Activated naive CD8-positive, alpha-beta T cell treated with anti-CD3 and anti-CD28 coated beads, Interleukin-2, amount 10 ng/mL, durations not matched to agents 7 days and 5 days (primary cell): ENCODE results near the gene ADAMTS12. TPM values are rescaled to one million over a fixed set of nuclear protein-coding genes. Genes with fewer than 3 reads are reported as not detected.

ENCODE experiments used
- ATAC-seq: fragments of 150-1000 bp; cut with Tn5 transposase; one replicate; pipeline ENCODE4 v1.10.0; 2021; ENCODE audit warnings: low read depth, moderate library complexity
- POLR2A ChIA-PET: fragments of 350-600 bp; sonication (Branson Sonifier 250); formaldehyde crosslinking; loops from one replicate; lab custom pipeline; 2021; ENCODE audit warnings: antibody characterized with exemption; lab: Charles Lee
- DNase-seq: peaks from one replicate; pipeline ENCODE4 v3.0.0; 2021
- H3K27ac Mint-ChIP-seq: one replicate; pipeline ENCODE4 v1.8.0; 2022; ENCODE audit warnings: mild to moderate bottlenecking, mixed read lengths
- H3K27me3 Mint-ChIP-seq: one replicate; pipeline ENCODE4 v1.8.0; 2022; ENCODE audit warnings: mild to moderate bottlenecking, moderate library complexity, mixed read lengths
- H3K36me3 Mint-ChIP-seq: one replicate; pipeline ENCODE4 v1.8.0; 2021; ENCODE audit warnings: mild to moderate bottlenecking, mixed read lengths
- H3K4me1 Mint-ChIP-seq: one replicate; pipeline ENCODE4 v1.8.0; 2021; ENCODE audit warnings: mixed read lengths
- H3K4me3 Mint-ChIP-seq: one replicate; pipeline ENCODE4 v1.8.0; 2022; ENCODE audit warnings: mild to moderate bottlenecking, moderate library complexity, mixed read lengths
- H3K9me3 Mint-ChIP-seq: one replicate; pipeline ENCODE4 v1.8.0; 2021; ENCODE audit warnings: mixed read lengths
- total RNA-seq, 2 experiments: library from RNA; stranded (reverse); gene quantifications; one replicate each; pipeline ENCODE4 v1.2.3, GENCODE V29; 2021

ADAMTS12 gene
- total RNA-seq, 2 experiments from 2014 or later = not detected

DNA sequence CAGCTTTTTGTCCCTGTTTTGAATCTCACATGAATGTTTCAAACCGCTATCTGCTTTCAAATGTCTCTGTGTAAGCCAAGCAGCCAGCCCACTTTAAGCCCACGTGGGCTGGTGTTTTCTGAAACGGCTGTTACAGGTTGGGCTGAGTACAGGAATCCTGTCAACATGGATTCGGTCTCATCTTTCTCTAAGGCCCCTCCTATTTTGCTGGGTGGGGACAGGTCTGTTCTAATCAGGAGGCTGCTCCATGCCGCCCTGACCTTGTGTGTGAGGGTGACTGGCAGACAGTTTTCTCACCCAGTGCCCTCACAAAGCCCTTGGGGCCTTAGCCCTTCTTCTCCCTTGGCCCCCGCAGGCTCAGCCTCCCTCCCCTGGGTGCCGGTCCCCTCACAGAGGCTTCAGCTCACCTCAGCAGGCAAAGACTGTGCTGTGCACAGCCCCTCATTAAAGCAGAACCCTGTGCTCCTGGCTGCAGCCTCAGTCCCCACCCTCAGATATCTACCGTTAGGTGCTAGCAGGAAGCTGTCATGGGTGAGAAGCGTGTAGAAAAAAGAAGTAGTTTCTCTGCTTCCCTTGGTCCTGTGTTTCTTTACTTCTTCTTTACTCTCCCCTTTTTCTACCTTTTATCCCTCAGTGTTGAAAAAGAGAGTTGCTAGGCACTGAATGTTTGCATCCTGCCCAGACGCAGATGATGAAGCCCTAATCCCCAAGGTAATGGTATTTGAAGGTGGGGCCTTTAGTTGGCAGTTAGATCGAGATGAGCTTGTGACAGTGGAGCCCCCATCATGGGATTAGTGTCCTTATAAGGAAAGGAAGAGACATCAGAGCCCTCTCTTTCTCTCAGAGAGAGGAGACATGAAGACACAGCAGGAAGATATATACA, 205.7 kb downstream of the ADAMTS12 start:
- H3K27ac Mint-ChIP-seq = no peak overlapping the region
- H3K9me3 Mint-ChIP-seq = no peaks in the 10 kb centered on the region
- DNase-seq (no peak), ATAC-seq (no peak)
- H3K36me3 Mint-ChIP-seq = no peaks in the 10 kb centered on the region
- H3K4me1 Mint-ChIP-seq = no peaks in the 10 kb centered on the region
- POLR2A ChIA-PET = no interaction called here
- no peak overlapping the region for H3K4me3 Mint-ChIP-seq
- H3K27me3 Mint-ChIP-seq = peaks cover 2% of the 10 kb centered on the region

DNA sequence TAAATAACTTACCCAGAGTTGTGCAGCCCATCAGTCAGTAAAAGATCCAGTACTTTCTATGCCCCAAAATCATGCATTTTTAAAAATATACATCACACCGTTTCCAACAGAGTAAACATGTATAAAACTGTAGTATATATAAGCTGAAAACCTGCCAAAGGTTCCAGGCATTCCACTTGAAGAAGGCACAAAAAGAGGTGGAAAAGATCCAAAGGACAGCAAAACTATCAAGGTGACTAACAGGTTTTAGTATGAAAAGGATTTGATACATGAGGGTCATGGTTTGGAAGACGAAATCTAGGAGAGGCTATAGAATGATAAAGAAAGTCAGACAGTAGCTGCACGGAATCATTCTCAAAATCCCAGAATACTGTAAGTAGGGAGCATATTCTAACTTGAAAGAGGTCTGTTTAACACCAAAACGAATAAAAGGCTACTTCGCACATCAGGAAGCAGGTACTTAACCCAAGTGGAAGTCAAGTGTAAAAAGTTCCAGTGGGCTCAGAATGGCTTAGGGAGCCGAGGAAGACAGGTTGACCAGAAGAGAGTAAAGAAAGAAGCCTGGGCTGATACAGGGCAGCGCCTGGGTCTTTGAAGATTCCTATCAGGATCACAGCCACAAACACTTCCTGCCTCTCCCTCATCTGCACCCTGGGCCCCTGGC, 207.2 kb downstream of the ADAMTS12 start:
- ATAC-seq (no peak), DNase-seq (no peak)
- no peaks in the 10 kb centered on the region for H3K4me1 Mint-ChIP-seq
- POLR2A ChIA-PET = no interaction called here
- peaks cover 4% of the 10 kb centered on the region for H3K27me3 Mint-ChIP-seq
- H3K36me3 Mint-ChIP-seq = no peaks in the 10 kb centered on the region
- no peak overlapping the region for H3K27ac Mint-ChIP-seq
- H3K4me3 Mint-ChIP-seq = no peak overlapping the region
- H3K9me3 Mint-ChIP-seq = no peaks in the 10 kb centered on the region

DNA sequence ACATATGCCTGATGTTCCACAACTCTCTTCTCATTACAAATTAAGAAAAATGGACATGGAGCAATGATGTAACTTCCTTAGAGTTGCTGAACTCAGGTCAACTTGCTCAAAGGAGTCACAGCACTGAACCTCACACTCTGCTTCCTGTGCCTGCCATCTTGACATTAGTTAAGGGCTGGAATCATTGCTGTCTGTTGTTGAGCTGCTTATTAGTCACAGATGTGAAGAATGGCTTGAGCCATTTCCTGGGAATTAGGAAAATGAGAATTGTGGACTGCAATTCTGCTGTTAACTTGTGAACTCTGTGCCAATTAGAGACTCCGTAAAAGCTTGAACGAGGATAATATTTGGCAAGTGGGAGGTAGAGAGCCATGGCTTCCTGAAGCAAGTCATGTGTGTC, 212.0 kb downstream of the ADAMTS12 start:
- no peak for DNase-seq
- H3K27ac Mint-ChIP-seq = no peak overlapping the region
- no peak for ATAC-seq
- H3K4me1 Mint-ChIP-seq = no peaks in the 10 kb centered on the region
- H3K27me3 Mint-ChIP-seq = peaks cover 4% of the 10 kb centered on the region
- no peaks in the 10 kb centered on the region for H3K9me3 Mint-ChIP-seq
- no peak overlapping the region for H3K4me3 Mint-ChIP-seq
- H3K36me3 Mint-ChIP-seq = no peaks in the 10 kb centered on the region
- POLR2A ChIA-PET = no interaction called here

- H3K4me3 Mint-ChIP-seq = no peak overlapping the region
- no peaks in the 10 kb centered on the region for H3K9me3 Mint-ChIP-seq
- no peak for ATAC-seq
- H3K4me1 Mint-ChIP-seq = no peaks in the 10 kb centered on the region
- no peak overlapping the region for H3K27ac Mint-ChIP-seq
- no peaks in the 10 kb centered on the region for H3K36me3 Mint-ChIP-seq
- POLR2A ChIA-PET = no interaction called here
- H3K27me3 Mint-ChIP-seq = peaks cover 2% of the 10 kb centered on the region
- no peak for DNase-seq
Observed at GRCh38 chr5:33675958-33676464, 215.8 kb downstream of the ADAMTS12 start.

DNA sequence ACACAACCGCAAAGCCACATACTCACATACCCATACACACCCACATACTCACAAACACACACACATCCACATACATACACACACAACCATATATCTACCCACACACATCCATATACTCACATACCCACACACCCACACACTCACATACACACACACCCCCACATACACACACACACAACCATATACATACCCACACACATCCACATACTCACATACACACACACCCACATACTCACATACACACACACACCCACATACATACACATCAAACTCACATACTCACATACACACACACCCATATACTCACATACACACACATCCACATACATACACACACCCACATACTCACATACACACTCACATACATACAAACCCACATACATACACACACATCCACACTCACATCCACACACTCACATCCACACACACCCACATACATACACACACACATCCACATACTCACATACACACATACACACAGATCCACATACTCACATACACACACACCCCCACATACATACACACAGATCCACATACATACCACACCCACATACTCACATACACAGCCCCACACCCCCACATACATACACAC, 220.0 kb downstream of the ADAMTS12 start:
- H3K4me1 Mint-ChIP-seq = no peaks in the 10 kb centered on the region
- no peak overlapping the region for H3K27ac Mint-ChIP-seq
- POLR2A ChIA-PET = no interaction called here
- no peaks in the 10 kb centered on the region for H3K36me3 Mint-ChIP-seq
- no peak overlapping the region for H3K4me3 Mint-ChIP-seq
- H3K9me3 Mint-ChIP-seq = peaks cover 1% of the 10 kb centered on the region
- peaks cover 3% of the 10 kb centered on the region for H3K27me3 Mint-ChIP-seq
- ATAC-seq = no peak
- DNase-seq = no peak

- Mint-ChIP-seq H3K9me3 (no peaks in the 10 kb centered on the region), H3K36me3 (no peaks in the 10 kb centered on the region), H3K4me1 (no peaks in the 10 kb centered on the region), H3K27ac (no peak overlapping the region), H3K4me3 (no peak overlapping the region), H3K27me3 (peaks cover 5% of the 10 kb centered on the region)
- ATAC-seq = no peak
- POLR2A ChIA-PET = no interaction called here
- no peak for DNase-seq
Observed at GRCh38 chr5:33662722-33663427, 228.9 kb downstream of the ADAMTS12 start.

DNA sequence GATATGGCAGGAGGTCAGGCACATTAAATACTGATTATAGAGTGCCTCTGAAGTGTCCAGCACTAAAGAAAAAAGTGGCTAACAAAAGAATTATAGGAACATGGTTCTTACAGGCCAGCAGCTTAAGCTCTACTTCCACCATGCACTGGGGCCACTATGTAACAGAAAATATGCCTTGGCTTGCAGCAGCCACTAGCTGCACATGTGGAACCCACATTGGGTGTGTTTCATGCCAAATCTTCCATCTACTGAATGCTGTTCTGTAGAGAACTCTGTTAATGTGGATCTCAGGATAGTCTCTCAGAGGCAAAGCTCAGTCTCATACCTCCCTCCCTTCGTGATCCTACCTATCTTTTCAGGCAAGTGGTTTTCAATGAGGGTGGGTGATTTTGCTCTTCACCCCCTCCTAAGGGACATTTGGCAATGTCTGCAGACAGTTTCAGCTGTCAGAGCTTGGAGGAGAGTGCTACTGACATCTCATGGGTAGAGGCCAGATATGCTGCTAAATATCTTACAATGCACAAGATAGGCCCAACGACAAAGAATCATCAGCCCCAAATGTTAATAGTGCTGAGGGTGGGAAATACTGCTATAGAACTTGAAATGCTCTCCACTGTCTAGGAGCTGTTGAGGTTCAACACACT, 232.1 kb downstream of the ADAMTS12 start:
- H3K4me1 Mint-ChIP-seq = no peaks in the 10 kb centered on the region
- ATAC-seq (no peak), DNase-seq (no peak)
- no peak overlapping the region for H3K27ac Mint-ChIP-seq
- peaks cover 5% of the 10 kb centered on the region for H3K27me3 Mint-ChIP-seq
- no peaks in the 10 kb centered on the region for H3K36me3 Mint-ChIP-seq
- POLR2A ChIA-PET = no interaction called here
- H3K9me3 Mint-ChIP-seq = no peaks in the 10 kb centered on the region
- no peak overlapping the region for H3K4me3 Mint-ChIP-seq

DNA sequence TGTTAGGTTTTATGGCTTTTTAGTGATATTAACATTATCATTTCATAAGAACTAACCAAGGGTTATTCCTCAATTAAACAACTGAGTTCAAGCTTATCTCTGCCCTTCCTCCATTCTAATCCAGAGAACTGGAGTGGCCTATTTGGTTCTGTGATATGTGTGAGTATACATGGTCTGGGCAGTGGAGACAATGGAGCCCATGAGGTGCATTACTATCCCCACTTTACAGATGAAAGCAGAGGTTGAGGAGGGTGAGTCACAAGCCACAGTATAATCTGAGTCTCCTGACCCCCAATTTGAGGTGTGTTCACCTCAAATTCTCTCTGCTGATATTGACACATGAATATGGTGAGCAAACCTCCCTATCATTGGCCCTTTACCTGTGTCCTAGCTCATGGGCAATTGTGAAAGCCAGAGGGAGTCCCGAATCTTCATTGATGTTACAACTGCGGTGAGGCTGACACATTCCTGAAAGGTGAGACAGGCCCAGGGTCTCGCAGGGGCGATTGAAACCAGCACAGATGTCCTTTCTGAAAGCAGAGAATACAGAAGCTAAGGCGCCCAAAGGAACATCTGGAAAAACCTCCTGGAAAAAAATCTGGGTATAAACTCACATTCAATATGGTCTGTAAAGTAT, 233.9 kb downstream of the ADAMTS12 start:
- Mint-ChIP-seq H3K27me3 (no peaks in the 10 kb centered on the region), H3K4me1 (no peaks in the 10 kb centered on the region), H3K9me3 (no peaks in the 10 kb centered on the region), H3K27ac (no peak overlapping the region), H3K36me3 (no peaks in the 10 kb centered on the region), H3K4me3 (no peak overlapping the region)
- DNase-seq (no peak), ATAC-seq (no peak)
- POLR2A ChIA-PET = no interaction called here

DNA sequence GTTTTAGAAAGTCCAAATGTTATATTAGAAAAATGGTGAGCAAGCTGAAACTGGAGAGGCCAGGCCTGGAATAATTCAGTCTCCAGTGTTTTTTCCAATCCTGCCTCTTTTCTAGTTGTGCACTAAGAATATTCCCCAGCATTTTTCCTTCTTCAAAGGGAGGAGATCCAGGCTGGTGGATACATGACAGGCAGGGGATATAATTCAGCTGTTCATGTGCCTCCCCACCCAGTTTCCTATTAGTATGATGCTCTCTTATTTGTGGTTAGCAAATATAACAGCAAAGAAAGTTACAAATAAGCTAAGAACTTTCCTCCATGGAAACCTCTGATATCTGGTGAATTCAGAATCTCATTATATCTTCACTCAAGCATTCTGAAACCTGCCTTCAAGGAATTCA, 234.6 kb downstream of the ADAMTS12 start:
- Mint-ChIP-seq H3K4me3 (no peak overlapping the region), H3K27ac (no peak overlapping the region), H3K36me3 (no peaks in the 10 kb centered on the region), H3K27me3 (no peaks in the 10 kb centered on the region), H3K9me3 (peaks cover 3% of the 10 kb centered on the region), H3K4me1 (no peaks in the 10 kb centered on the region)
- no peak for DNase-seq
- ATAC-seq = no peak
- POLR2A ChIA-PET = no interaction called here

- no peak overlapping the region for H3K4me3 Mint-ChIP-seq
Observed at GRCh38 chr5:33650911-33651310, 240.9 kb downstream of the ADAMTS12 start.

GRCh38 chr5:33649549-33650482, 242.0 kb downstream of the ADAMTS12 start:
- ATAC-seq (no peak), DNase-seq (no peak)
- peaks cover 5% of the 10 kb centered on the region for H3K9me3 Mint-ChIP-seq
- POLR2A ChIA-PET = no interaction called here
- H3K4me1 Mint-ChIP-seq = no peaks in the 10 kb centered on the region
- no peaks in the 10 kb centered on the region for H3K36me3 Mint-ChIP-seq
- H3K27me3 Mint-ChIP-seq = no peaks in the 10 kb centered on the region
- H3K4me3 Mint-ChIP-seq = no peak overlapping the region
- H3K27ac Mint-ChIP-seq = no peak overlapping the region

More at GRCh38 chr5:33650911-33651310, 240.9 kb downstream of the ADAMTS12 start:
- peaks cover 3% of the 10 kb centered on the region for H3K9me3 Mint-ChIP-seq
- DNase-seq = no peak
- no peaks in the 10 kb centered on the region for H3K27me3 Mint-ChIP-seq
- ATAC-seq = no peak
- H3K4me1 Mint-ChIP-seq = no peaks in the 10 kb centered on the region
- POLR2A ChIA-PET = no interaction called here
- no peaks in the 10 kb centered on the region for H3K36me3 Mint-ChIP-seq
- H3K27ac Mint-ChIP-seq = no peak overlapping the region
